NCI-H128 (cell line): ENCODE measurements around the gene CDK5R1.

Experiments used
- DNase-seq: peaks from one replicate; lab custom pipeline; 2025; ENCODE audit not compliant: unreplicated experiment; lab: John Stamatoyannopoulos, UW

CDK5R1 gene

GRCh38 chr17:32492264-32492589 lies 5.4 kb downstream of the CDK5R1 start:
- DNase-seq: no peak

GRCh38 chr17:32492648-32493289 lies 6.0 kb downstream of the CDK5R1 start:
- DNase-seq: no peak

GRCh38 chr17:32493571-32493970 lies 6.8 kb downstream of the CDK5R1 start:
- DNase-seq: no peak

GRCh38 chr17:32493976-32494513 lies 7.3 kb downstream of the CDK5R1 start:
- no peak for DNase-seq

- DNase-seq: peak; percentile 39
Measured at GRCh38 chr17:32494621-32495358, 8.0 kb downstream of the CDK5R1 start.

GRCh38 chr17:32495359-32496231 lies 8.8 kb downstream of the CDK5R1 start:
- DNase-seq: no peak

GRCh38 chr17:32496395-32497073 lies 9.7 kb downstream of the CDK5R1 start:
- DNase-seq: no peak

GRCh38 chr17:32497431-32498205 lies 10.8 kb downstream of the CDK5R1 start:
- DNase-seq: no peak

GRCh38 chr17:32498391-32498790 lies 11.6 kb downstream of the CDK5R1 start:
- DNase-seq: no peak

- DNase-seq: no peak
Measured at GRCh38 chr17:32502013-32502412, 15.2 kb downstream of the CDK5R1 start.

GRCh38 chr17:32502710-32503109 lies 15.9 kb downstream of the CDK5R1 start:
- no peak for DNase-seq

GRCh38 chr17:32503251-32504165 lies 16.7 kb downstream of the CDK5R1 start:
- DNase-seq: no peak

- no peak for DNase-seq
Measured at GRCh38 chr17:32504166-32504990, 17.6 kb downstream of the CDK5R1 start.

- no peak for DNase-seq
Measured at GRCh38 chr17:32508926-32509325, 22.1 kb downstream of the CDK5R1 start.

- no peak for DNase-seq
Measured at GRCh38 chr17:32510466-32510865, 23.7 kb downstream of the CDK5R1 start.

GRCh38 chr17:32512328-32512727 lies 25.5 kb downstream of the CDK5R1 start:
- DNase-seq: no peak

GRCh38 chr17:32513579-32513978 lies 26.8 kb downstream of the CDK5R1 start:
- DNase-seq: no peak

- DNase-seq: no peak
Measured at GRCh38 chr17:32514606-32515005, 27.8 kb downstream of the CDK5R1 start.
